Mesendoderm (in vitro differentiated cells): Measurements from ENCODE around the gene EEIG1.

Experiments
- DNase-seq: peaks from one replicate; pipeline ENCODE4 v3.0.0; 2013
- H2AK5ac ChIP-seq: 2 replicates; pipeline ENCODE4 v1.6.1; 2013; ENCODE audit warnings: low read length, inconsistent platforms
- H2BK120ac ChIP-seq: 2 replicates; pipeline ENCODE4 v1.6.1; 2013; ENCODE audit warnings: low read depth, mild to moderate bottlenecking, low read length, moderate library complexity, mixed read lengths
- H2BK15ac ChIP-seq: replicated peaks from 2 replicates; pipeline ENCODE4 v1.6.1; 2013; ENCODE audit warnings: low read depth, mild to moderate bottlenecking, moderate library complexity
- H2BK5ac ChIP-seq: 2 replicates; pipeline ENCODE4 v1.6.1; 2013; ENCODE audit warnings: low read length, inconsistent platforms
- H3K18ac ChIP-seq: 2 replicates; pipeline ENCODE4 v1.6.1; 2013; ENCODE audit warnings: mild to moderate bottlenecking, low read length, mixed read lengths
- H3K23ac ChIP-seq: one replicate; pipeline ENCODE4 v1.6.1; 2013; ENCODE audit warnings: low read length
- H3K27ac ChIP-seq: 2 replicates; pipeline ENCODE4 v1.5.1; 2013; ENCODE audit warnings: low read depth, mild to moderate bottlenecking, inconsistent platforms, low read length, moderate library complexity
- H3K27me3 ChIP-seq: 2 replicates; pipeline ENCODE4 v1.6.1; 2013; ENCODE audit warnings: low read length, control low read depth, mild to moderate bottlenecking, inconsistent platforms; ENCODE audit not compliant: insufficient read depth, poor library complexity
- H3K36me3 ChIP-seq: 2 replicates; pipeline ENCODE4 v1.6.1; 2013; ENCODE audit warnings: low read length, inconsistent platforms; ENCODE audit not compliant: control insufficient read depth, insufficient read depth
- H3K4ac ChIP-seq: one replicate; pipeline ENCODE4 v1.6.1; 2013; ENCODE audit warnings: low read depth, mild to moderate bottlenecking, low read length, moderate library complexity
- H3K4me1 ChIP-seq: 2 replicates; pipeline ENCODE4 v1.6.1; 2013; ENCODE audit warnings: low read depth, low read length, inconsistent platforms; ENCODE audit not compliant: control insufficient read depth
- H3K4me2 ChIP-seq: 2 replicates; pipeline ENCODE4 v1.6.1; 2013; ENCODE audit warnings: low read length
- H3K4me3 ChIP-seq: 2 replicates; pipeline ENCODE4 v1.5.1; 2013; ENCODE audit warnings: mild to moderate bottlenecking, low read length
- H3K56ac ChIP-seq: one replicate; pipeline ENCODE4 v1.6.1; 2013; ENCODE audit warnings: low read length
- H3K79me1 ChIP-seq: 2 replicates; pipeline ENCODE4 v1.6.1; 2013; ENCODE audit warnings: low read length, inconsistent platforms
- H3K79me2 ChIP-seq: 2 replicates; pipeline ENCODE4 v1.6.1; 2013; ENCODE audit warnings: mild to moderate bottlenecking, low read length; ENCODE audit not compliant: control insufficient read depth, insufficient read depth
- H3K9ac ChIP-seq: 2 replicates; pipeline ENCODE4 v1.6.1; 2013; ENCODE audit warnings: low read length, inconsistent platforms
- H4K5ac ChIP-seq: one replicate; pipeline ENCODE4 v1.6.1; 2013; ENCODE audit warnings: low read length
- H4K8ac ChIP-seq: one replicate; pipeline ENCODE4 v1.6.1; 2013; ENCODE audit warnings: low read depth, mild to moderate bottlenecking, control low read depth, low read length, moderate library complexity
- WGBS: extraction: QIAGEN DNeasy Blood & Tissue Kit; methylation state at CpG from one replicate; pipeline ENCODE4 v1.1.7; 2013; ENCODE audit warnings: low lambda C conversion rate, missing lambda C conversion rate; ENCODE audit not compliant: insufficient coverage; ENCODE audit errors: extremely low coverage; 5-methylcytosine and 5-hydroxymethylcytosine counted together

The EEIG1 gene

DNA sequence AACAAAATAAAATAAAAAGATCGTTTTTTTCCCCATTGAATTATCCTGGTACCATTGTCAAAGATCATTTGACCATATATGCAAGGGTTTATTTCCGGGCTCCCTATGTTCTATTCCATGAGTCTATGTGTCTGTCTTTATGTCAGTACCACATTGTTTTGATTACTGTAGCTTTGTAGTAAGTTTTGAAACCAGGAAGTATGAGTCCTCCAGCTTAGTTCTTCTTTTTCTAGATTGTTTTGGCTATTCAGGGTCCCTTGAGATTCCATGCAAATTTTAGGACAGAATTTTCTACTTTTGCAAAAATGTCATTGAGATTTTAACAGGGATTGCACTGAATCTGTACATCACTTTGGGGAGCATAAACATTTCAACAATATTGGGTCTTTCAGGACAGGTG, 18.7 kb upstream of the EEIG1 start:
- DNase-seq: no peak
- Histone ChIP-seq H4K5ac (no peak overlapping the region), H3K27me3 (no peaks in the 10 kb centered on the region), H2BK15ac (no peak overlapping the region), H3K4me1 (no peaks in the 10 kb centered on the region), H3K56ac (no peak overlapping the region), H3K36me3 (no peaks in the 10 kb centered on the region), H3K4me2 (no peak overlapping the region), H3K4ac (no peak overlapping the region), H2AK5ac (no peak overlapping the region), H3K23ac (no peak overlapping the region), H3K79me1 (no peaks in the 10 kb centered on the region), H2BK120ac (no peak overlapping the region), H3K4me3 (no peak overlapping the region), H4K8ac (no peak overlapping the region), H3K18ac (no peak overlapping the region), H3K9ac (no peak overlapping the region), H3K27ac (no peak overlapping the region), H3K79me2 (no peaks in the 10 kb centered on the region), H2BK5ac (no peak overlapping the region)
- no CpG with 5 or more reads among the region's 2 CpGs for WGBS

DNA sequence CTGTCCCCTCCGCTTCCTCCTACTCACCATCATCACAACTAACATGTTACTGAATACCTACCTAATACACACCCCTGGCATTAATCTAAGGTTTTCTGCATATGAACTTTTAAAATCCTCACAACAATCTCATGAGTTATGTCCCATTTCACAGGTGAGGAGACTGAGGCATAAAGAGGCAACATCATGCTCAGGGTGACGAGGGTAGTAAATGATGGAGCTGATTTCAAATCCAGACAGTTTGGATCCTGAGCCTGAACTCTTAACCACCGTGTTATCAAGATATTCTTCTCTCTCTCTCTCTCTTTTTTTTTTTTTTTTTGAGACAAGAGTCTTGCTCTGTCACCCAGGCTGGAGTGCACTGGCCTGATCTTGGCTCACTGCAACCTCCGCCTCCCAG, 12.9 kb upstream of the EEIG1 start:
- Histone ChIP-seq H3K56ac (no peak overlapping the region), H3K9ac (no peak overlapping the region), H3K18ac (no peak overlapping the region), H2BK15ac (no peak overlapping the region), H2AK5ac (no peak overlapping the region), H3K4me2 (no peak overlapping the region), H3K36me3 (no peaks in the 10 kb centered on the region), H4K8ac (no peak overlapping the region), H3K27me3 (no peaks in the 10 kb centered on the region), H3K79me2 (no peaks in the 10 kb centered on the region), H2BK120ac (no peak overlapping the region), H4K5ac (no peak overlapping the region), H3K4me3 (no peak overlapping the region), H3K23ac (no peak overlapping the region), H3K79me1 (no peaks in the 10 kb centered on the region), H3K27ac (no peak overlapping the region), H3K4me1 (no peaks in the 10 kb centered on the region), H2BK5ac (no peak overlapping the region), H3K4ac (no peak overlapping the region)
- no CpG with 5 or more reads among the region's 4 CpGs for WGBS
- DNase-seq: no peak

DNA sequence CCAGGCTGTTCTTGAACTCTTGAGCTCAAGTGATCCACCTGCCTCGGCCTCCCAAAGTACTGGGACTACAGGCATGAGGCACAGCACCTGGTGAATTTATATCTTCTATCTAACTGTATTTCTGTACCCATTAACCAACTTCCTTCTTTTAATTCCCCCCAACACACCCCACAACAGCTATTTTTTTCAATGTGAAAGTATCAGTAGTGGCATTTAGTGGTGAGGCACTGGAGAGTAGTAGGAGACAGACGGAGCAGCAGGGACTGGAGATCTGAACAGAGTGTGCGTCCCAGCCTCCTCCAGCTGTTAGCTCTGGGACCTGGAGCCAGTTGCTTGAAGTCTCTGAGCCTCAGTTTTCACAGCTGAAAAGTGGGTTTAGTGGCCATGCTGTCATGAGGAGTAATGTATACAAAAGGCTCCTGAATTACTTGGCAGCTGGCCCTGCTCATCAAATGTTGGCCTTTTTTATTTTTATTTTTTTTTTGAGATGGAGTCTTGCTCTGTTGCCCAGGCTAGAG, 11.0 kb upstream of the EEIG1 start:
- H3K27ac ChIP-seq: no peak overlapping the region
- DNase-seq: no peak

DNA sequence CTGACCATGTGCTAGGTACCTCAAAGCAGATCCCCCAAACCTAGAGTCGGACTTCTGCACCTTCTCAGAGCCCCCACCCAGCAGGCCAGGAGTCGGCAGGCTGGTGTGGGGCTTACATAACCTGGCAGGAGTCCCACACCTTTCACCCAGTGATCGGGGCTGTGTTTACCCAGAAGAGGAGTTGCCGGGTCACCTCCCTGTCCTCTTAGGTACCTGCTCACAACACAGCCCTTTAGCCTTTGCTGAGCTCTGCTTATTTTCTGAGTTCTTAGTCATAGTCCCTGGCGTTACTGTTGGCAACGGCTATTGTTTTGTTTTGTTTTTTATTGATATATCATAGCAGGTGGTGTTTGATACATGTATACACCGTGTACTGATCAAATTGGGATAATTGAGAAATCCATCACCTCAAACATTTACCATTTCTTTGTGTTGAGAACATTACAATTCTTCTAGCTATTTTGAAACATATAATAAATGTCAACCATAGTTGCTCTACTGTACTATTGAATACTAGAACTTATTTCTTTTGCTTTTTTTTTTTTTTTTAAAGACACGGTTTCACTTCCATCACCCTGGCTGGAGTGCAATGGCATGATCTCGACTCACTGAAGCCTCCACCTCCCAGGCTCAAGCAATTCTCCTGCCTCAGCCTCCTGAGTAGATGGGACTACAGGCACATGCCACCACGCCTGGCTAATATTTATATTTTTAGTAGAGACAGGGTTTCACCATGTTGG, 10.4 kb upstream of the EEIG1 start:
- Histone ChIP-seq H2BK5ac (no peak overlapping the region), H2BK15ac (no peak overlapping the region), H3K23ac (no peak overlapping the region), H3K79me1 (no peaks in the 10 kb centered on the region), H4K8ac (no peak overlapping the region), H3K27ac (no peak overlapping the region), H3K4ac (no peak overlapping the region), H2BK120ac (no peak overlapping the region), H3K9ac (no peak overlapping the region), H3K27me3 (no peaks in the 10 kb centered on the region), H3K4me1 (no peaks in the 10 kb centered on the region), H3K56ac (no peak overlapping the region), H3K79me2 (no peaks in the 10 kb centered on the region), H3K4me3 (no peak overlapping the region), H3K4me2 (no peak overlapping the region), H3K18ac (no peak overlapping the region), H4K5ac (no peak overlapping the region), H3K36me3 (no peaks in the 10 kb centered on the region), H2AK5ac (no peak overlapping the region)
- DNase-seq: no peak
- WGBS: no CpG with 5 or more reads among the region's 10 CpGs

More for the DNA sequence above, 11.0 kb upstream of the EEIG1 start:
- Histone ChIP-seq H3K79me1 (no peaks in the 10 kb centered on the region), H3K18ac (no peak overlapping the region), H3K9ac (no peak overlapping the region), H4K8ac (no peak overlapping the region), H2BK15ac (no peak overlapping the region), H3K4me3 (no peak overlapping the region), H3K4me1 (no peaks in the 10 kb centered on the region), H2BK120ac (no peak overlapping the region), H3K23ac (no peak overlapping the region), H3K4me2 (no peak overlapping the region), H4K5ac (no peak overlapping the region), H3K4ac (no peak overlapping the region), H2BK5ac (no peak overlapping the region), H2AK5ac (no peak overlapping the region), H3K36me3 (no peaks in the 10 kb centered on the region), H3K27me3 (no peaks in the 10 kb centered on the region), H3K79me2 (no peaks in the 10 kb centered on the region), H3K56ac (no peak overlapping the region)
- no CpG with 5 or more reads among the region's 3 CpGs for WGBS

DNA sequence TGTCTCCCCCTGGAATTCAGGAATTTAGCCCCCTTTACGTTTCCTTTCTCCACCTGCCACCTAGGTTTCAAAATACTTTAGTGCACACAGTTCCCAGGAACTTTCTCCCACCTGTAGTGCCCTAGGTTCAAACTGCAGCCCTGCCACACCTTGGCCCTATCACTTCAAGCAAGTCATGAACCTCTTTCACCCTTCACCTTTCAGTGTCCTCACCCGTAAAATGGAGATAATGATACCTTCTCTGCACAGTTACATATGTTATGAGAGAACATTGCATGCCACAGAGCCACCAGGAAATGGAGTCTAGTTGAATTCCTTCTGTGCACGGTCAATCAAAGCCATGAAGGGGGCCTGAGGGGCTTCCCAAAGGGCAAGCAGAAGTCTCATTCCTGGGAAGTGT, 9.8 kb upstream of the EEIG1 start:
- Histone ChIP-seq H3K4me2 (no peak overlapping the region), H3K4me3 (no peak overlapping the region), H2BK15ac (no peak overlapping the region), H3K79me1 (no peaks in the 10 kb centered on the region), H2BK120ac (no peak overlapping the region), H3K4ac (no peak overlapping the region), H4K5ac (no peak overlapping the region), H3K27me3 (no peaks in the 10 kb centered on the region), H2BK5ac (no peak overlapping the region), H3K27ac (no peak overlapping the region), H2AK5ac (no peak overlapping the region), H3K23ac (no peak overlapping the region), H4K8ac (no peak overlapping the region), H3K79me2 (no peaks in the 10 kb centered on the region), H3K36me3 (no peaks in the 10 kb centered on the region), H3K9ac (no peak overlapping the region), H3K4me1 (no peaks in the 10 kb centered on the region), H3K56ac (no peak overlapping the region), H3K18ac (no peak overlapping the region)
- no CpG with 5 or more reads among the region's 3 CpGs for WGBS
- DNase-seq: no peak

DNA sequence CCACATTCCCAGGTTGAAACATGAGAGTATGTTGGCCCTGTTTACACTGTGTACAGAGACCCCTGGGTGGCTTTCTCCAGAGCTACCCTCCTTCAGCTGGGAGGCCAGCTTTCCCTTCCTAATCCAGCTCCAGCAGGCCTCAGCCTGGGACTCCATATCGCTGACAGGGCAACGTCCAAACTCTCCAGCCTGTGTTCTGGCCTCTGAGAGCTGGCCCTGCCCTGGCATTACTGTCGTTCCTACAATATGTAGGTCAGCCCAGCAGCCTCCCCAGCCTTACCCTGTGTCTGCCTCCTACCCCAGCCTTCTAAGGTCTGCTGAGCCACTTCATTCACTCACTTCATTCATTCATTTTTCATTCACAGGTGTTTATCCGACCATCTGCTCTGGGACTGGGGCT, 8.3 kb upstream of the EEIG1 start:
- Histone ChIP-seq H3K9ac (no peak overlapping the region), H3K4me3 (no peak overlapping the region), H3K4me2 (no peak overlapping the region), H3K56ac (no peak overlapping the region), H2AK5ac (no peak overlapping the region), H2BK120ac (no peak overlapping the region), H3K27me3 (no peaks in the 10 kb centered on the region), H2BK15ac (no peak overlapping the region), H3K4me1 (no peaks in the 10 kb centered on the region), H3K36me3 (no peaks in the 10 kb centered on the region), H3K18ac (no peak overlapping the region), H3K27ac (no peak overlapping the region), H3K23ac (no peak overlapping the region), H2BK5ac (no peak overlapping the region), H4K8ac (no peak overlapping the region), H4K5ac (no peak overlapping the region), H3K79me2 (no peaks in the 10 kb centered on the region), H3K4ac (no peak overlapping the region), H3K79me1 (no peaks in the 10 kb centered on the region)
- WGBS: no CpG with 5 or more reads among the region's 4 CpGs
- no peak for DNase-seq
